Bronchial epithelial cell (primary cell): Measurements from ENCODE around the gene SLC4A8. TPM values are rescaled to one million over a fixed set of nuclear protein-coding genes. Genes with fewer than 3 reads are reported as not detected.

Experiments
- DNase-seq: peaks from one replicate; pipeline ENCODE4 v3.0.0-alpha.2; 2010; ENCODE audit warnings: low read depth
- FAIRE-seq: peaks from 2 replicates; lab custom pipeline; 2011; peaks lifted over from hg19 to GRCh38; lab: Jason Lieb, UNC
- H3K27me3 ChIP-seq: 2 replicates; pipeline ENCODE4 v1.5.1; 2011; ENCODE audit warnings: low read length; ENCODE audit not compliant: control insufficient read depth, insufficient read depth
- H3K36me3 ChIP-seq: 2 replicates; pipeline ENCODE4 v1.5.1; 2011; ENCODE audit warnings: low read length; ENCODE audit not compliant: control insufficient read depth, insufficient read depth
- H3K4me3 ChIP-seq: 2 replicates; pipeline ENCODE4 v1.5.1; 2011; ENCODE audit warnings: mild to moderate bottlenecking, low read depth, low read length, control low read depth
- total RNA-seq: library from RNA; depleted of rRNA; stranded (reverse); fragments of >200 nt; gene quantifications from 2 replicates; pipeline ENCODE4 v1.2.1, GENCODE V29; 2014
- TF ChIP-seq, protein P1 (sequence below): IDR thresholded peaks from 2 replicates; pipeline ENCODE4 v1.5.1; 2011; ENCODE audit warnings: mild to moderate bottlenecking, moderate library complexity, low read length, control low read depth, inconsistent platforms; ENCODE audit not compliant: insufficient read depth, severe bottlenecking

The SLC4A8 gene
- total RNA-seq, 1 donor from 2014 or later: 0.26 TPM

DNA sequence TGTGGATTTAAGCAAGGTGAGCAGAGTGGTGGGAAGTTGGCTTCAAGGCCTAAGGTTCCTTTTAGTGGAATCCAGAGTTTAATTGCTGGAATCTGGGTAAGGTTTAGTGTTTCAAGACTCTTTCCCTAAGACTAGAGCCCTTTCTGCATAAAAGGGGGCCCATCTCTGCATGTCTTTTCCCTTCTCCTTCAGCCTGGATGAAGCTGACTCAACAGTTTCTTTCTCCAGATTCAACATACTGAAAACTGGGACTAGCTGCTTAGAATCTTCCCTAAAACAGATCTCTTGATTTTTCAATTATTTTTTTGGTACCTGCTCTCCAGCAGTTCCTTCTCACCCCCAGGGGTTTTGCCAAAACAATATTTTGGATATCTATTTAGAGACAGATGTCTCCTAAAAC lies 34.0 kb downstream of the SLC4A8 start:
- no peak for FAIRE-seq
- H3K4me3 ChIP-seq: no peak overlapping the region
- no peak for DNase-seq
- no peaks in the 10 kb centered on the region for H3K27me3 ChIP-seq
- no peaks in the 10 kb centered on the region for H3K36me3 ChIP-seq
- TF ChIP-seq, protein P1, sequence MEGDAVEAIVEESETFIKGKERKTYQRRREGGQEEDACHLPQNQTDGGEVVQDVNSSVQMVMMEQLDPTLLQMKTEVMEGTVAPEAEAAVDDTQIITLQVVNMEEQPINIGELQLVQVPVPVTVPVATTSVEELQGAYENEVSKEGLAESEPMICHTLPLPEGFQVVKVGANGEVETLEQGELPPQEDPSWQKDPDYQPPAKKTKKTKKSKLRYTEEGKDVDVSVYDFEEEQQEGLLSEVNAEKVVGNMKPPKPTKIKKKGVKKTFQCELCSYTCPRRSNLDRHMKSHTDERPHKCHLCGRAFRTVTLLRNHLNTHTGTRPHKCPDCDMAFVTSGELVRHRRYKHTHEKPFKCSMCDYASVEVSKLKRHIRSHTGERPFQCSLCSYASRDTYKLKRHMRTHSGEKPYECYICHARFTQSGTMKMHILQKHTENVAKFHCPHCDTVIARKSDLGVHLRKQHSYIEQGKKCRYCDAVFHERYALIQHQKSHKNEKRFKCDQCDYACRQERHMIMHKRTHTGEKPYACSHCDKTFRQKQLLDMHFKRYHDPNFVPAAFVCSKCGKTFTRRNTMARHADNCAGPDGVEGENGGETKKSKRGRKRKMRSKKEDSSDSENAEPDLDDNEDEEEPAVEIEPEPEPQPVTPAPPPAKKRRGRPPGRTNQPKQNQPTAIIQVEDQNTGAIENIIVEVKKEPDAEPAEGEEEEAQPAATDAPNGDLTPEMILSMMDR: no peak

DNA sequence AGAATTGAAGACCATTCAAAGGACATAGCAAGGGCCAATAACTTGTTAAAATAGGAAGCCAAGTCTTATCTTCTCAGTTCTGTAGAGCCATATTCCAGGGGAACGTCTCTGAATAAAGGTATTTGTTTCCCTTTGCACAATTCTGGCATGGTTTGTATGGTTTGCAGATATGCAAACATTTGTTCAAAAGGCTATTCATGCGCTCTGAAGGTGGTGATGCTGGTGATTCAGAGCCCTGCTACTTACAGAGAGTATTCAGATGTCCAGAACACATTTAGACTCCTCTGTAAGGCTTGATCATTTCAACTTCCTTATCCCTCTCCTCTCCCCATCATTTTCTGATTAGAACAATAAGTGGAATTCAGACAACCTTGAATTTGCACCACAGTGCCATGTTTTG lies 35.9 kb downstream of the SLC4A8 start:
- DNase-seq (no peak), FAIRE-seq (no peak)
- H3K36me3 ChIP-seq: no peaks in the 10 kb centered on the region
- no peaks in the 10 kb centered on the region for H3K27me3 ChIP-seq
- TF ChIP-seq, protein P1: no peak
- no peak overlapping the region for H3K4me3 ChIP-seq

DNA sequence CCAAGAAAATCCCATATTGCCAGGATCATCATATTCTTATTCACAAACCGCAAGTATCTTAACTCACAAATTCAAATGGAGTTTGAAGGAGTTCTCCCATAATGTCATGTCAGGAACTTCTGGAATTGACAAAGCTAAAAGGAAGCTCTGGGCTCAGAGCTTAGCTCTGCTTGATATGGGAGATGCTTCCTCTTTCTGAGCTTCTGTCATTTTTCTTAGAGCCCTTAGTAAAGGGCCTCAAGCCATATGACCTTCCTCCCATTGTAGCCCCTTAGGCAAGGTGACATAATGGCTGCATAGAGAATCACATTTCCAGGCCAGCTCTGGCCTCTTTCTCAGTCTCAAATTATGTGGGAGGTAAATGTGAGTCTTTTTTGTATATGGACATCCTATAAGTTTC lies 40.9 kb downstream of the SLC4A8 start:
- no peaks in the 10 kb centered on the region for H3K27me3 ChIP-seq
- H3K36me3 ChIP-seq: no peaks in the 10 kb centered on the region
- FAIRE-seq: no peak
- TF ChIP-seq, protein P1: no peak
- H3K4me3 ChIP-seq: no peak overlapping the region
- DNase-seq: no peak

DNA sequence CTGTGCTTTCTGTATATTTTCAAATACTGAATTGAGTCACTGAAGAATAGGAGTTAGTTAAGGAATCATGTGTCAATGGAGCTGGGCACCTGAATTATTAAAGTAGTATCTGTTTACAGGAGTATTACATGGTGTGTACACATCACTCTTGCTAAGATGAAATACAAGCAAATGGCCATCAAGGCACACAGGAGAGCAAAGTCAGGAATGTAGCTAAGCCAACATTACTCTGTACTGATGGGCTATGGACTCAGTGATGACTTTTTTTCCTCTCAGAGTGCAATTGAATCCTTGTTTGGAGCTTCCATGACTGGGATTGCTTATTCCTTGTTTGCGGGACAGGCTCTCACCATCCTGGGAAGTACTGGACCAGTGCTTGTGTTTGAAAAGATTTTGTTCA lies 45.5 kb downstream of the SLC4A8 start:
- FAIRE-seq (no peak), DNase-seq (no peak)
- no peaks in the 10 kb centered on the region for H3K27me3 ChIP-seq
- H3K36me3 ChIP-seq: no peaks in the 10 kb centered on the region
- no peak overlapping the region for H3K4me3 ChIP-seq
- TF ChIP-seq, protein P1: no peak

DNA sequence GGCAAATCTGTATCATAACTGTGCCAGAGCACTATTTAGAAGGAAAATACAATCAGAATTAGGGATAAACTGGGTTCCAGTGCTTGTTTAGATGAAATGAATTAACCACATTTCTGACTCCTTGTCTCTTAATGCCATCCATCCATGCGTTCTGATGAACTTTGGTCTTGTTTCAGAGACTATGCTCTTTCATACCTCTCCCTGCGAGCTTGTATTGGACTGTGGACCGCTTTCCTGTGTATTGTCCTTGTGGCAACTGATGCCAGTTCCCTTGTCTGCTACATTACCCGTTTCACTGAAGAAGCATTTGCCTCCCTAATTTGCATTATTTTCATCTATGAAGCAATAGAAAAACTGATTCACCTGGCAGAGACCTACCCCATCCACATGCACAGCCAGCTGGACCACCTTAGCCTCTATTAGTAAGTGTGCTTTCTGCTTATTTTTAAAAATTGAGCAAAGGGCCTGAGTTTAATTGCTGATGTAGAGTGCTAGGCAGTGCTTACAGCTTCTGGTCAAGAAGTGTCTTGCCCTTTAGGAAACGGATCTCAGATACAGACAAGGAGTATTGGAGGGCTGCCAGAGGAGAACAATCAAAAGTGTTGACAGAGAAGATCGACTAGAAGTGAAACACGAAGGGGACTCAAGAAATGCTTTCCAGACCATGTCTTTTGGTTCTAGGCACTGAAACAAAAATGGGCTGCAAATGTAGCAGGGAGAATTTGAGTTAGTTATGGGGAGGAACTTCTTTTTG lies 46.7 kb downstream of the SLC4A8 start:
- no peak overlapping the region for H3K4me3 ChIP-seq
- TF ChIP-seq, protein P1: no peak
- FAIRE-seq (no peak), DNase-seq (no peak)
- H3K27me3 ChIP-seq: no peaks in the 10 kb centered on the region
- no peaks in the 10 kb centered on the region for H3K36me3 ChIP-seq

DNA sequence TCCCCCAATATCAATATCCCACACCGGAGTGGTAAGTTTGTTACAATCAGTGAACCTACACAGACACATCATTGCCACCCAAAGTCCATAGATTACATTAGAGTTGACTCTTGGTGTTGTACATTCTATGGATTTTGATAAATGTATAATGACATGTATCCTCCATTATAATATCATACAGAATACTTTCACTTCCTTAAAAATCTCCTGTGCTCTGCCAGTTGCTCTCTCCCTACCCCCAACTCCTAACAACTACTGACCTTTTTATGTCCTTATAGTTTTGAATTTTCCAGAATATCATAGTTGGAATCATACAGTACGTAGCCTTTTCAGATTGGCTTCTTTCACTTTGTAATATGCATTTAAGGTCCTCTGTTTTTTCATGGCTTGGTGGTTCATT lies 48.4 kb downstream of the SLC4A8 start:
- DNase-seq: no peak

More for the DNA sequence above, 48.4 kb downstream of the SLC4A8 start:
- no peak for FAIRE-seq
- TF ChIP-seq, protein P1: no peak
- Histone ChIP-seq H3K27me3 (no peaks in the 10 kb centered on the region), H3K36me3 (no peaks in the 10 kb centered on the region), H3K4me3 (no peak overlapping the region)
